Ramos (cell line): ENCODE measurements around the gene APH1B.

ENCODE experiments used
- in situ Hi-C: fragments of 300-500 bp; cut with MboI; formaldehyde crosslinking; loops from one replicate; pipeline ENCODE4 v1.14.3; 2022; ENCODE audit warnings: low sequenced_read_pairs; ENCODE audit not compliant: unreplicated experiment

Gene APH1B

DNA sequence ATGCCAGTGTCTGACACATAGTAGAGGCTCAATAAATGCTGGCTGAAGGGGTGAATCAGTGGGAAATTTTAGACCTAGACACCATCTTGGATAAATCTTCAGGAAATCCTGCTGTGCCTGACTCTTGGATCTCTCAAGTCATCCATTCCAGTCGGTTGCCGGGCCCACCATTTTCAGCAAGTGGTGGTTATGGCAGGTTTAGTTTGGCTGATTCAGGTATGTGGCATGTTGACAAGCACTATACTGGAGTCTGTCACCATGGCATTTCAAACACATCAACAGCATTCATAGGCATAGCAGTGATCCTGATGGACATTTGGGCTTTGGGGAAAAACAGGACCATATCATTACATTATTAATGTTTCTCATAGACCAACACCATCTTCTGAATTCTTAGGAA is 25.7 kb upstream of the APH1B start:
- in situ Hi-C loops: no loop called here

DNA sequence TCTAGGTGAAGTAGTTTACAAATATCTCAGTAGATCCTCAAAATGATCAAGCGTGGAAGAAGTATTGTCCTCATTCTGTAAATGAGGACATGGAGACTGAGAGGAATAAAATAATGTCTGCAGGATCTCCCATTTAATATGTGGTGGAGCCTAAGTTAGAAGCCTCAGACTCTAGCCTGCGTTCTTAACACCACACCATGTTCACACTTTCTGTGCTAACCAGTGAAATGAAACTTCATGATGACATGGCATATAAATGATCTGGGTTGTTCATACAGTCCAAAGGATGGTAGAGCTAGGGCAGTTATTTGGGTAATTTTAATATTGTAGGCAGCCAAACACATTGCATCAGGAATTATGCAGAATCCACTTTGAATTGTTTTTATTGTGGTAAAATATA is 25.1 kb upstream of the APH1B start:
- in situ Hi-C loops: no loop called here

DNA sequence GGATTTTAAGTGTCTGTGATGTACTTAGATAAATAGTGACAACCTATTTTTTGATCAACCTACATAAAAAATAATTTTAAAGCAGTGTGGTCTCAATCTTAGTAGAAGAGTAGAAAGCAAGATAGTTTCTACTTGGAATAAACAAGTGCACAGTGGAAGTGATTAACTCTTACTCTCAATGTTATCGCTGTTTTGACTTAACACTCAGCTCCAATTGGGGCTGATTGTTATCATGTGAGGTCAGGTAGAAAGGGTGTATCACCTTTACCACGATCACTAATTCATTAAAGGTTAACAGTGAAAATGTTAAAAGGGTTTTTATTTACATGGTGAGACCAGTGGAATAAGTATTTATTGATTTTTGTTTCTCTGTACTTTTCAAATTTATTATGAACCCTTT is 22.4 kb upstream of the APH1B start:
- in situ Hi-C loops: no loop called here

DNA sequence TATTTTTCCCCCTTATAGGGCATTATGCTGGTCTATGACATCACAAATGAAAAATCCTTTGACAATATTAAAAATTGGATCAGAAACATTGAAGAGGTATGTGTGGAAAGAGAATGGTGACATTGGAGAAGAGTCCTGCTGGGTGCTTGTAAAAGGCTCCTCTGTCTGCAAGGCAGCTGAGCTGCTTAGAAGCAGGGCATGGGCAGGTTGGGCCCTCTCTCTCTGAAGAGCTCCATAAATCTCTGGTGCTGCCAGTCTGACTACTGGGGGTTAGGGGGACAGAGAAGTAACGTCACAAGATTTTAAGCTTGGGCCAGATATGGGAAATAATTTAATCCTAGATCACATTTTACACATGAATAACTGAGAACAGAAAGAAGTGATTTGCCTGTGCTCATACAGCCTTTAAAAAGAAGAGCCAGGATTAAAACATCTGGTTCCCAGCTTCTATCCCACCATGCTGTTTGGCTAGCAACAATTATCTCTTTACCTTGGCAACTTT is 21.9 kb upstream of the APH1B start:
- in situ Hi-C loops: no loop called here

DNA sequence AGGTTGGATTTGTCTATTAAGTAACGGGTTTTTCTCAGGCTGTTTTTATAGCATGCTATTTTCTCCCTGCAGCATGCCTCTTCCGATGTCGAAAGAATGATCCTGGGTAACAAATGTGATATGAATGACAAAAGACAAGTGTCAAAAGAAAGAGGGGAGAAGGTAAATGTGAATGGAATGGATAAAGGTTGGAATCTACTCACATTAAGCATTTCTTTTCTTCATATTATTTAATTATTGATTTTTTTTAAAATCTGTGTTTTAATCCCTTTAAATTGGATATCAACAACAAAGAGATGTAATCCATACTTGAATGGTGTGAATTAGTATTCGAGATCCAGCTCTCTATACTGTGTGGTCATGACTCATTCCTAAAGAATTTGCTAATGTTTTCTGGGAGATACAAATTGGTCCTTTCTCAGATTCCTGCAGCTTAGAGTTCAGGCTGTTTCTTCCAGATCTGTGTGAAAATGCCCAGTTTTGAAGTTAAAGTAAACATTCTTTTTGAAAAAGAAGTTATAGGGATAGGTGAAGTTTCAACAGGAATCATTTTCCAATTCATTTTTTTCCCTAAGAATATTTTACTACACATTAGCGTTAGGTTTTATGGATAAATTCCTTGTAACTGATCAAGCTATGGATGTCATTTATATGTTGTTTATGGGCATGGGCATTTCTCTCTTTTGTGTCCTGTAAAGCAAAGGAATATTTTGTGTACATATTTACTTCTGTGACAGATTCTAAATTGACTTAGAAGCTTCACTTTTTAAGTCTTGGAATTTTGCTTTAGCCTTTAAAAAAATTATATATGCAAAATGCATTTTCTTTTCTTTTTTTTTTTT is 20.8 kb upstream of the APH1B start:
- in situ Hi-C loops: no loop called here

DNA sequence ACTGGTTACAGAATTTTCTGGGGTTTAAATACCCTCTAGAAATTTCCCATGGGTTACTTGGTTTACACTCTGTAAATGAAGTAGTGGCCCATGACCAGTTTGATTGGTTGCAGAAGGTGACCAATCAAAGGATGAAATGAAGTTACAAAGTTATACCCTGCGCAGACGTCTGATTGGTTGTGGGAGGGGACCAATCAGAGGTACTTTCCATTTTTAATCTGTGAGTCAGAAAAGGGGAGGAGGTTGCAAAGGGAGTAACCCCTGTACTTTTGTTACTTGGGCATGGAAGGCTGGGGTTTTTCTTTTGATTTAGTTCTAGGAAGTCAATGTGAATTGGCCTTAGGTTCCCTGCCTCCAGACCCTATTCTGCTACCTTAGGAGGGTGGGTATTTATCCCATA is 18.7 kb upstream of the APH1B start:
- in situ Hi-C loops: no loop called here

DNA sequence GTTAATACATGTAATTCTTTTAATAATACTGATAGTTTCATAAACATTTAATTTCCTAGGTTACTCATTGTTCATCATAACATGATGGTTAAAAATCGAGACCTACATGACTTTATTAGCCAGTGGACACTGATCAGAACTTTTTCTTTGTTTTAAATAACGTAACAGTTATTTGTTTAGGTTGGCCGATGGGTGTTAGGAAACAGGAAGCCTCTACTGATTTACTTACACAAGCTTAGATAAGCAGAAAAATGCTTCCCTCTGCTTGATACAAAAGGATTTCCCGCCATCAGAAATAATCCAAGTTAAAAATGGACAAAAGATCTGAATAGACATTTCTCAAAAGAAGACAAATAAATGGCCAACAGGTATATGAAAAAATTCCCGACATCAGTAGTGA is 16.6 kb upstream of the APH1B start:
- in situ Hi-C loops: no loop called here

DNA sequence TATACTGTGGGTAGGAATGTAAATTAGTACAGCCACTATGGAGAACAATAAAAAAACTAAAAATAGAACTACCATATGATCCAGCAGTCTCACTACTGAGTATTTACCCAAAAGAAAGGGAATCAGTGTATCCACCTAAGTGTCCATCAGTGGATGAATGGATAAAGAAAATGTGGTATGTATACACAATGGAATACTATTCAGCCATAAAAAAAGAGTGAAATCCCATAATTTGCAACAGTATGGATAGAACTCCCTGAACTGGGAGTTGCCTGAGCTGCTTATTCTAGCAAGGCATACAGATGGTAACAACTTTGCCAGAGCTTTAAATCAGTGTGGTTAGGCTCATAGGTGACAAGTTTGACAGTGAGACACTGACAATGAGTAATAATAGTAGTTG is 16.1 kb upstream of the APH1B start:
- in situ Hi-C loops: no loop called here

DNA sequence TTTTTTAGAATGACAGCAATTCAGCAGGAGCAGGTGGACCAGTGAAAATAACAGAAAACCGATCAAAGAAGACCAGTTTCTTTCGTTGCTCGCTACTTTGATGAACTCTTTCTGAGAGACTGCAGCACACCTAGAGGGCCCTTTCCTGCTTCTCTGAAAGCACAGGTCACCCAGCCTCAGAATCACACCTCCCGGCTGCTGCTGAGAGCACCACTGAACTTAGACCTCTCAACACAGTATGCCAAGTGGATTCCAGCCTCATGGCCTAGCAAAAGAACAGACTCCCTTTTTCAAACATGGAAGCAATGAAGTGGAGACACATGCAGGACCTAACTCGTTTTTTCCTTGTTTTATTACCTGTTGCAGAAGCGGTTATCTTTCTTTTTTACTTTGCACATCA is 13.9 kb upstream of the APH1B start:
- in situ Hi-C loops: no loop called here

DNA sequence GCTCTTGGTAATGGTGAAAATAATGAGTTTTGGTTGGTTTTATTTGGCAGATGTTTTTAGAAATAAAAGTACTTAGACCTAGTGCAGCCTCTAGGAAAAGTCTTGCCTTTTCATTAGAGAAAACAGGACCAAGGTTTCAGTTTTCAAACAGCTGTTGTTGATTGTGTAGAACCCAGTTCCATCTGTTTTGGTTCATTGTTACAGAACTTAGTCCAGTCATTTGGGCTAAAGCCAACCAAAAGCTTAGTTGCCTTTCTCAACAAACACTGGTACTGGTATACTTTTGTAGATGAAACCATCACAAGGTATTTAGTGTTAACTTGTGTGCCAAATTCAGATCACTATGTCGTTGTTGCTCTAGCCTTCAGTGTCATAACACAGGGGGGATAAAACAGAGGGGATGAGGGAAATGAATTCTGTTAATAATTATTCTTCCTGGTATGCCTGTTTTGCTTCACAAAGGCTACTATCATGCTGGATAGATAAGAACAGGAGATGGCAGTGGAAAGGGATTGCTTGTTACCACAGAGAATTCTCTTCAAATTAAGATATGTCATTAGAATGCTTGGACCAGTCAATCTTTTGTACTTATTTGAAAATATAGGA is 12.6 kb upstream of the APH1B start:
- in situ Hi-C loops: no loop called here

DNA sequence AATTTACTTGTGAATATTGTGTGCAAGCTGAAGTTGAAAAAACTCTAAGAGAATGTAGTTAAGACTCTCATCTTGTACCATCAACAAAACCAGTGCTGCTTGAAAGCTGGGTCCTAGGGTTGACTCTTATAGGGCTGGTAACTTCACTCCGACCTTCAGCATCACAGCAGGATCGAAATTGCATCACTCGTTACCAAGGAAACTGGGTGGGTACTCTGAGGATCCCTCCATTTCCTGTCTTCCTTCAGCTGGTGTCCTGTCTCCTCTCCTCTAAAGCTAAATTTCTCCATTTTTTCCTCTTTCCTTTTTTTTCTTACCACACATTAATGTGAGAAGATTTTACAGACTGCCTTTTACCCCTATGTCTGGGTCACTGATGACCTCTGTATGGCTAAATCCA is 3.0 kb upstream of the APH1B start:
- in situ Hi-C loops: no loop called here

DNA sequence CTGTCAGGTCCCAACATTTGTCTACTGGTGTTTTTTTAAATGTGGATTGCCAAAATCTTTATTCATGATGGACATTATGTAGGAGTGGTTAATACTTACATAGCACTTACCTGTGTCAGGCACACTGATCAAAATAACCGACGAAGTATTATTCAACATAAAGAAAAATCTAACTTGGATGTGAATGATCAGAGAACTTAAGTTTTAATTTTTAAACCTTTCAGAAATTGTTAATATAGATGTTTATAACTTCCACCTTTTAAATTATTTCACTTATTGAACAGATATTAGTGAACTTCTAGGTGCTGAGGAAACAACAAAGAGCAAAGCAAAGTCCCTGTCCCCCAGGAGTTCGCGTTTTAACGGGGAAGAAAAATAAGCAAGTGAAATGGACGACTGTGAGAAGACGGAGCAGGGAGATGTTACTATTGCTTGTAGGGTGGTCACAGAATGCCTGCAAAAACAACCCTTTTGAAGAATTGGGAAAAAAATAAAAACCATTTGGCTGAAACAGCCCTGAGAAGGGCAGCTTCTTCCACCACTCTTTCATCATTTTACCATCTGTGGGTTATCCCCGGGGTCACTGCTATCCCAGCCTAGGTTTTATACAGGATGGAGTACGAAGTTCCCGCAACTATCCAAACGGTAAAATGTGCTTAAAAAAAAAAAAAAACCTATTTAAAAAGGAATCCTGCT is 915 bp upstream of the APH1B start:
- in situ Hi-C loops: no loop called here

DNA sequence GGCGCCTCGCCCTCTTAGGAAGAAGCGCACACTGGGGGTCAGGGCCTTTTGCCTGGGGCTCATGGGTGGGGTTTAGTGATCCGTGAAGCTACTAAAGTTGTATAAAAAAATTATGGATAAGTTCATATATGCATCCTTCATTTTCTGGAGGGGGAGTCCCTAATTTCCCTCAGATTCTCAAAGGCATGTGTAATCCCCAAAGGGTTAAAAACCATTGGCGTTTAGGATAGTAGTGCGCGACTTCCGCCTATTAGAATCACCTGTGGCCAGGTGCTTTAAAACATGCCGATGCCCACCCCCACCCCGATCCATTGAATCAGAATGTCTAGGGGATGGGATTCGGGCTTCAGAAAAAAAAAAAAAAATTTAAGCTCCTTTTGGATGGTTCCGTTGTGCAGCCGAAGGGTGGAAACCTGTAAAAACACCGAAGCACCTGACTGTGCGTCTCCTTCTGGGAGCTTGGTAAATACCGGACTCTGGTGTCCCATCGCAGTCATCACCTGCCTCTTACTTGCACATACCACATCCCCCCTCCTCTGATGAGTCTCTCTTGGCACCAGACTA is 570 bp downstream of the APH1B start:
- in situ Hi-C loops: no loop called here

DNA sequence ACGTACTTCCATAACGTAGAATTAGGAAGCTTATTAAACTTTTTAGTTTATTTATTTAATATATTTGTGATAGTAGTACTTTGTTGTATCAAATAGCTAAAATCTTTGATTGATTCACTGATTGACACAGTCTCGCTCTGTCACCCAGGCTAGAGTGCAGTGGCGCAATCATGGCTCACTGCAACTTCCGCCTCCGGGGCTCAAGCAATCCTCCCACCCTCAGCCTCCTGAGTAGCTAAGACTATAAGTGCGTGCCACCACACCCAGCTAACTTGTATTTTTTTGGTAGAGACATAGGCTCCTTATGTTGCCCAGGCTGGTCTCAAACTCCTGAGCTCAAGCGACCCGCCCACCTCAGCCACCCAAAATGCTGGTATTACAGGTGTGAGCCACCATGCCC is 5.7 kb downstream of the APH1B start:
- in situ Hi-C loops: no loop called here

DNA sequence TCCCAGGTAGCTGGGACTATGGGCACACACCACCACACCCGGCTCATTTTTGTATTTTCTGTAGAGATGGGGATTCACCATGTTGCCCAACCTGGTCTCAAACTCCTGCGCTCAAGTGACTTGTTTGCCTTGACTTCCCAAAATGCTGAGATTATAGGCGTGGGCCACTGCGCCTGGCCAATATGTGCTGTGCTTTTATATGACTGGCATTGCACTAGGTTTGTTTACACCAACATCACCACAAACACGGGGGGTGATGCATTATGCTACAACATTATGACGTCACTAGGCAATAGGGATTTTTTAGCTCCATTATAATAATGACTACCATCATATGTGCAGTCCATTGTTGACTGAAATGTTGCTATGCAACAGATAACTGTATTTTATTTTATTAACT is 6.9 kb downstream of the APH1B start:
- in situ Hi-C loops: no loop called here

DNA sequence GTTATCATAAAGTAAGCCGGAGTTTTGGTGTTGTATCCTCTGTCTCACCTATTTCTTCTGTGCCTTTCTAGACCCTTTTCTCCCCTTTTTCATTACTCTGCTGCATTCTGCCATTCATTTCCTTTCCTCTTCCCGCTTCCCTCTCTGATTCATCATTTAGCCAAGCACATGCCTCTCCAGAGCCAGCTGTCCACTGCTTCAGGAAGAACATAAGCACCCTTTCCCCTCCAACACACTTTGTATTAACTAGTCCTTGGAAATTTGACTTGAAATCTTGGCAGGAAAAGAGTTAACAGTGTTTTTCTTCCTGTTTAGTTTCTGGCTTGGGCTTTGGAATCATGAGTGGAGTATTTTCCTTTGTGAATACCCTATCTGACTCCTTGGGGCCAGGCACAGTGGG is 9.7 kb downstream of the APH1B start:
- in situ Hi-C loops: no loop called here

DNA sequence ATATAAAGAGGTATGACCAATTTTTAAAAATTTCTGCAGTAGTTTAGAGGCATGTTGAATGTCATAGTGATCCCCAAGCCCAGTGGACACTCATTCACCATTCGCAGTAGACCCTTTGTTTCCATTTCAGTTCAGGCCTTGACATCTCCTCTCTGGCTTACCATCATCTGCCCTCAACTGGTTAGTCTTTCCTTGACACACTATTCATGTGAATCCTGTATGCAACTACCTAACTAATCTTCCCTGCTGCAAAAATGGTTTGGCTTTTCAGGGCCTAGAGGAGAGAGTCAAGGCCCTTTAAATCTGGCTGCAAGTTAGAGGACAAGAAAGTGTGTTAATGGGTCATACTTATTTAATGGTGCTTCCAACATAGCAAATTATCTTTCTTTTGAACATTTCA is 10.9 kb downstream of the APH1B start:
- in situ Hi-C loops: no loop called here

DNA sequence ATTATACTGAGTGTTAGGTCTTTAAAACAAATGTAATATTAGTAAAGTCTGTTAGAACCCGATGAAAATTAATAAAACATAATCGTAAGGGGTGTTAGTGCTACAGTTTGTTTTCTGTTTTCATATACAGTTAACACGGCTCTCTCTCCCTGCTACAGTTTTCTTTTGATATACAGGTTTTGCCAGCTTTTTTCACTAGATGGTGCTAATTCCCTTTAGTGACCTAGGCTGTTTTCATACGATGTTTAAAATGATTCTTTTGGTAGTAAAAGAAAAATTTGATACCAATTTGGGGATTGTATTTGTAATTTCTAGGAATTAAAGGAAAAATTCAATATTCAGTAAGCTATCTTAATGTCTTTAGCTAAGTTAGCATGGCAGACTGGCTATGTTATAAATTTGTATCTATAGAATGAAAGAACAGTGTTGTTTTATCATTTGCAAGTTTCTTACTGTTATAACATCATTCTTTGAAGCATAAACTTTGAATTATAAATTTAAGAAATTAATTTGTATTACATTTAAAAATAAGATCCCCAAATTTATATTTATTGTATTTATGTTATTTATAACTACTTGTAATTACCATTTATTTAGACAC is 11.5 kb downstream of the APH1B start:
- in situ Hi-C loops: no loop called here

DNA sequence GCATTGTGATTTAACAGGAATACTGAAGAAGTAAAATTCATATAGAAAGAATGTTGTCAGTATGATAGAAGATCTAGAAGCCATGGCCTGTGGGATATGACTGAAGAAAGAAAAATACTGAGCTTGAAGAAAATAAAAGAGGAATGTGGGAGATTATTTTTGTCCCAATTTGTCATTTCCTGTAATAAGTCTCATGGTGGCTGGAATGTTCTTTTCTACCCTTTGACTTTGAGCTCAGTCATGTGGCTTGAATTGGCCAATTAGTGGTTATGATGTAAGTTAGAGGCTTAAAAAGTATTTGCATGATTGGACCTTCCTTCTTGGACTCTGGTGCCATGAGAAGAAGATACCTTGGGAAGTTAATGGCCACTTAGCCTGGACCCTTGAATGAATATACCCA is 14.1 kb downstream of the APH1B start:
- in situ Hi-C loops: no loop called here

DNA sequence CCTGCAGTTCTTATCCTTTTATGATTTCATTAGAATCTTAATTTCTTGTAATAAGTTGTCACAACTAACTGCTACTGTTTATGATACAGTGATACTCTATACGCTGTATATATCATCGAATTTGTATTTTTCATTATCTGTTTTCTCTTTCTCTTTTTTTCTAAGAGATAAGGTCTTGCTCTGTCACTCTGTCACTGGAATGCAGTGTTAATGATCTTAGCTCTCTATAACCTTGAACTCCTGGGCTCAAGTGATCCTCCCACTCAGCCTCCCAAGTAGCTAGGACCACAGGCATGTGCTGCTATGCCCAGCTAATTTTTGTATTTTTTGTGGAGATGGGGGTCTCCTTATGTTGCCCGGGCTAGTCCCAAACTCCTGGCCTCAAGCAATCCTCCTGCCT is 14.8 kb downstream of the APH1B start:
- in situ Hi-C loops: no loop called here

DNA sequence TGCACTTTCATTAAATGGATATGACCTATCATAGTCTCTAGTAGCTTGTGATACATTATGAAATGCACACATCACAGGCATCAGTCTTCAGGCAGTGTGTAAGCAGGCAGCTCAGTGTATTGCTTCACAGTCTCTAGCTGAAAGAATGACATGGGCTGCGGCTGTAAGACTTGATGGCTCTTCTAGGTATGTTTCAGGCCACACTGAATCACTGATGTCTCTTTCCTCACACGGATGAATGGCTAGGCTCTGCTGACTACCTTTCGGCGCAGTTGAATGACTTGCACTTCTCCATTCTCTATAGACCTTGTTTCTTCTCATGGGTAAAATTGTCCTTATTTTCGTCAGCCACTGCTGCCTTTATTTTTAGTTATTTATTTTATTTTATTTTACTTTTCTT is 15.4 kb downstream of the APH1B start:
- in situ Hi-C loops: no loop called here
